Fibroblast of lung (primary cell): Measurements from ENCODE around the gene NUTM2E.
"Not testable (repeated sequence)": the region's sequence is repeated elsewhere in the genome, so short reads cannot be mapped to it uniquely, and the experiment has no call there.

Experiments
- CTCF ChIP-seq, 2 donors: IDR thresholded peaks in 1 of 2; conservative IDR thresholded peaks in 1 of 2; 1 replicate in 1 of 2; 2 replicates in 1 of 2; pipeline ENCODE4 v1.5.1; 2011 to 2012; ENCODE audit warnings: low read length in 2 of 2, control low read depth in 1 of 2, inconsistent platforms in 1 of 2, low read depth in 1 of 2, mild to moderate bottlenecking in 1 of 2
- EZH2 ChIP-seq: IDR thresholded peaks from 2 replicates; pipeline ENCODE4 v1.5.1; 2012; ENCODE audit warnings: low read length, control low read depth, mild to moderate bottlenecking; ENCODE audit errors: missing control alignments

- not testable (repeated sequence) for TF ChIP-seq CTCF (conservative IDR thresholded peaks at IDR 0.05 in 1 of 2, IDR thresholded peaks at IDR 0.05 in 1 of 2; ENCODE audit: low read depth in 1 of 2, low read length in 2 of 2); EZH2
These were observed 39.0 kb upstream of the NUTM2E start for GRCh38 chr10:79787455-79787952.
